Measurements from ENCODE around the gene SAMD11. TPM values are rescaled to one million over a fixed set of nuclear protein-coding genes. Genes with fewer than 3 reads are reported as not detected.
"Not testable (repeated sequence)": the region's sequence is repeated elsewhere in the genome, so short reads cannot be mapped to it uniquely, and the experiment has no call there.

The SAMD11 gene
- total RNA-seq, 1 donor from 2014 or later, result 19.5 TPM

DNA sequence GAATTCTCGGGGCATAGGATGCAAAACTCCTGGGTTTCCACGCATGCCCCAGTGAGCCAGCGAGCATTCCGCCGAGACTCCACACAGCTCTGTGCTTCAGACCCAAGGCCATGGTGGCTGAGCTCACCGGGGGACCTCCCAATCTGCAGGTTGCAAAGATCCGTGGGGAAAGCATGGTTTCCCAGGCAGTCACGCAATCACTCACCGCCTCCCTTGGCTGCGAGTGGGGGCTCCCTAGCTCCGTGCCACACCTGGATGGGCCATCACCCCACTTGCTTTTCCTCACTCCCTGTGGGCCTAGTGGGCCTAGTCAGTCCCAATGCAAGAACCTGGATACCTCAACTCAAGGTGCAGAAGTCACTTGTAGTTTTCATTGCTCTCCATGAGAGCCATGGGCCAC lies 37.0 kb upstream of the SAMD11 start:
- Mint-ChIP-seq H3K9me3 (ENCODE audit: unreplicated experiment) (no peaks in the 10 kb centered on the region), H3K36me3 (ENCODE audit: unreplicated experiment) (no peaks in the 10 kb centered on the region), H3K4me3 (ENCODE audit: unreplicated experiment) (no peak overlapping the region), H3K27ac (ENCODE audit: unreplicated experiment) (no peak overlapping the region), H3K4me1 (ENCODE audit: unreplicated experiment) (no peaks in the 10 kb centered on the region), H3K27me3 (ENCODE audit: unreplicated experiment) (peaks cover 81% of the 10 kb centered on the region)
- no peak for TF ChIP-seq CTCF (IDR thresholded peaks at IDR 0.05)
- DNase-seq (ENCODE audit: extremely low spot score, unreplicated experiment), result no peak

GRCh38 chr1:888297-888696 lies 35.4 kb upstream of the SAMD11 start:
- TF ChIP-seq CTCF (IDR thresholded peaks at IDR 0.05), result no peak
- Mint-ChIP-seq H3K27ac (ENCODE audit: unreplicated experiment) (no peak overlapping the region), H3K4me1 (ENCODE audit: unreplicated experiment) (no peaks in the 10 kb centered on the region), H3K9me3 (ENCODE audit: unreplicated experiment) (no peaks in the 10 kb centered on the region), H3K4me3 (ENCODE audit: unreplicated experiment) (no peak overlapping the region), H3K36me3 (ENCODE audit: unreplicated experiment) (no peaks in the 10 kb centered on the region), H3K27me3 (ENCODE audit: unreplicated experiment) (peaks cover 71% of the 10 kb centered on the region)
- no peak for DNase-seq (ENCODE audit: extremely low spot score, unreplicated experiment)

- H3K27ac Mint-ChIP-seq (ENCODE audit: unreplicated experiment); H3K4me1 Mint-ChIP-seq (ENCODE audit: unreplicated experiment); H3K4me3 Mint-ChIP-seq (ENCODE audit: unreplicated experiment); H3K9me3 Mint-ChIP-seq (ENCODE audit: unreplicated experiment); H3K36me3 Mint-ChIP-seq (ENCODE audit: unreplicated experiment); DNase-seq (ENCODE audit: extremely low spot score, unreplicated experiment): not testable (repeated sequence)
- H3K27me3 Mint-ChIP-seq (ENCODE audit: unreplicated experiment), result peaks cover 65% of the 10 kb centered on the region
These were observed 33.9 kb upstream of the SAMD11 start for GRCh38 chr1:889774-890173.

GRCh38 chr1:890234-890633 lies 33.5 kb upstream of the SAMD11 start:
- DNase-seq (ENCODE audit: extremely low spot score, unreplicated experiment); H3K27ac Mint-ChIP-seq (ENCODE audit: unreplicated experiment); H3K9me3 Mint-ChIP-seq (ENCODE audit: unreplicated experiment); H3K4me1 Mint-ChIP-seq (ENCODE audit: unreplicated experiment); H3K4me3 Mint-ChIP-seq (ENCODE audit: unreplicated experiment); H3K36me3 Mint-ChIP-seq (ENCODE audit: unreplicated experiment): not testable (repeated sequence)
- H3K27me3 Mint-ChIP-seq (ENCODE audit: unreplicated experiment), result peaks cover 63% of the 10 kb centered on the region

- H3K36me3 Mint-ChIP-seq (ENCODE audit: unreplicated experiment), result no peaks in the 10 kb centered on the region
- H3K9me3 Mint-ChIP-seq (ENCODE audit: unreplicated experiment), result no peaks in the 10 kb centered on the region
- TF ChIP-seq CTCF (IDR thresholded peaks at IDR 0.05), result no peak
- DNase-seq (ENCODE audit: extremely low spot score, unreplicated experiment), result no peak
- H3K4me1 Mint-ChIP-seq (ENCODE audit: unreplicated experiment), result no peaks in the 10 kb centered on the region
- peaks cover 63% of the 10 kb centered on the region for H3K27me3 Mint-ChIP-seq (ENCODE audit: unreplicated experiment)
- no peak overlapping the region for H3K4me3 Mint-ChIP-seq (ENCODE audit: unreplicated experiment)
- no peak overlapping the region for H3K27ac Mint-ChIP-seq (ENCODE audit: unreplicated experiment)
These were observed 33.1 kb upstream of the SAMD11 start for GRCh38 chr1:890661-891060.

- TF ChIP-seq CTCF (IDR thresholded peaks at IDR 0.05), result no peak
- DNase-seq (ENCODE audit: extremely low spot score, unreplicated experiment), result no peak
- Mint-ChIP-seq H3K4me3 (ENCODE audit: unreplicated experiment) (no peak overlapping the region), H3K36me3 (ENCODE audit: unreplicated experiment) (no peaks in the 10 kb centered on the region), H3K4me1 (ENCODE audit: unreplicated experiment) (no peaks in the 10 kb centered on the region), H3K9me3 (ENCODE audit: unreplicated experiment) (no peaks in the 10 kb centered on the region), H3K27ac (ENCODE audit: unreplicated experiment) (no peak overlapping the region), H3K27me3 (ENCODE audit: unreplicated experiment) (peaks cover 63% of the 10 kb centered on the region)
These were observed 26.5 kb upstream of the SAMD11 start for GRCh38 chr1:897226-897625.

GRCh38 chr1:897951-898350 lies 25.8 kb upstream of the SAMD11 start:
- not testable (repeated sequence) for H3K27ac Mint-ChIP-seq (ENCODE audit: unreplicated experiment); DNase-seq (ENCODE audit: extremely low spot score, unreplicated experiment); H3K4me3 Mint-ChIP-seq (ENCODE audit: unreplicated experiment); H3K36me3 Mint-ChIP-seq (ENCODE audit: unreplicated experiment); H3K4me1 Mint-ChIP-seq (ENCODE audit: unreplicated experiment); H3K9me3 Mint-ChIP-seq (ENCODE audit: unreplicated experiment)
- H3K27me3 Mint-ChIP-seq (ENCODE audit: unreplicated experiment), result peaks cover 61% of the 10 kb centered on the region

Measured in osteocyte (in vitro differentiated cells).